Right atrium auricular region (tissue), 2 donors: ENCODE measurements around the gene ARRDC5. TPM values are rescaled to one million over a fixed set of nuclear protein-coding genes. Genes with fewer than 3 reads are reported as not detected.

ENCODE experiments used
- DNase-seq: peaks from one replicate; pipeline ENCODE4 v3.0.0-alpha.2; 2019; ENCODE audit warnings: low spot score
- H3K27ac ChIP-seq, 2 donors: fragments of 200-600 bp; sonication (generic); 1 replicate in 1 of 2; 2 replicates in 1 of 2; pipeline ENCODE4 v1.5.1; 2016 to 2019
- H3K27me3 ChIP-seq, 2 donors: fragments of 200-600 bp; sonication (generic); one replicate each; pipeline versions ENCODE4 v1.5.1 to v1.6.0; 2017 to 2019
- H3K36me3 ChIP-seq: fragments of 200-600 bp; sonication (generic); one replicate; pipeline ENCODE4 v1.5.1; 2016
- H3K4me1 ChIP-seq, 2 donors: fragments of 200-600 bp; sonication (generic); one replicate each; pipeline versions ENCODE4 v1.5.1 to v1.6.0; 2017 to 2019
- H3K4me3 ChIP-seq, 2 donors: fragments of 200-600 bp; sonication (generic); 1 replicate in 1 of 2; 2 replicates in 1 of 2; pipeline ENCODE4 v1.5.1; 2017 to 2019; ENCODE audit warnings: mild to moderate bottlenecking in 1 of 2, moderate library complexity in 1 of 2
- H3K9me3 ChIP-seq, 2 donors: fragments of 200-600 bp; sonication (generic); one replicate each; pipeline ENCODE4 v1.5.1; 2019
- total RNA-seq, 2 donors: library from RNA; depleted of rRNA; stranded (reverse); fragments of >200 nt; gene quantifications; one replicate each; pipeline ENCODE4 v1.1.0, GENCODE V29; 2016
- TF ChIP-seq, protein P1 (sequence below), 2 donors: fragments of 200-600 bp; sonication (generic); IDR thresholded peaks; one replicate each; pipeline ENCODE4 v1.5.1; 2019; ENCODE audit warnings: antibody characterized with exemption in 2 of 2

Gene ARRDC5
- total RNA-seq, 2 donors from 2014 or later, result not detected

DNA sequence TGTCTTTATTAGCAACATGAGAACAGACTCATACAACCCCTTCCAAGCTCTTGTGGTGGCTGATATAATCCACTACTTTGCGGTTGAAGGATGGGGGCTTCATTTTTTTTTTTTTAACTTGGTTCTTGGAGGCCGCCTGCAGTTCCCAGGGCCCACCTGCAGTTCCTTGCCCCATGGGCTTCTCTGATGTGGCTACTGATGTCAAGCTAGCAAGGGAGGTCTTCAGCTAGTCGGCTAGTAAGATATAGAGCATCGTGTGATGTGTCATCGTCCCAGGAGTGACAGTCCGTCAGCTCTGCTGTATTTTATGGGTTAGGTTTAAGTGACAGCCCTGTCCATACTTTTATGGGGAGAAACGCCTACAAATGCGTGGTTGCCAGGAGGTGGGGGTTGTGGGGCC lies 32.7 kb upstream of the ARRDC5 start:
- no peak for DNase-seq
- no peak overlapping the region for H3K27ac ChIP-seq
- no peaks in the 10 kb centered on the region for H3K4me1 ChIP-seq
- no peaks in the 10 kb centered on the region for H3K36me3 ChIP-seq
- TF ChIP-seq, protein P1, sequence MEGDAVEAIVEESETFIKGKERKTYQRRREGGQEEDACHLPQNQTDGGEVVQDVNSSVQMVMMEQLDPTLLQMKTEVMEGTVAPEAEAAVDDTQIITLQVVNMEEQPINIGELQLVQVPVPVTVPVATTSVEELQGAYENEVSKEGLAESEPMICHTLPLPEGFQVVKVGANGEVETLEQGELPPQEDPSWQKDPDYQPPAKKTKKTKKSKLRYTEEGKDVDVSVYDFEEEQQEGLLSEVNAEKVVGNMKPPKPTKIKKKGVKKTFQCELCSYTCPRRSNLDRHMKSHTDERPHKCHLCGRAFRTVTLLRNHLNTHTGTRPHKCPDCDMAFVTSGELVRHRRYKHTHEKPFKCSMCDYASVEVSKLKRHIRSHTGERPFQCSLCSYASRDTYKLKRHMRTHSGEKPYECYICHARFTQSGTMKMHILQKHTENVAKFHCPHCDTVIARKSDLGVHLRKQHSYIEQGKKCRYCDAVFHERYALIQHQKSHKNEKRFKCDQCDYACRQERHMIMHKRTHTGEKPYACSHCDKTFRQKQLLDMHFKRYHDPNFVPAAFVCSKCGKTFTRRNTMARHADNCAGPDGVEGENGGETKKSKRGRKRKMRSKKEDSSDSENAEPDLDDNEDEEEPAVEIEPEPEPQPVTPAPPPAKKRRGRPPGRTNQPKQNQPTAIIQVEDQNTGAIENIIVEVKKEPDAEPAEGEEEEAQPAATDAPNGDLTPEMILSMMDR (IDR thresholded peaks at IDR 0.05), result no peak
- H3K9me3 ChIP-seq, result no peaks in the 10 kb centered on the region
- H3K4me3 ChIP-seq, result no peak overlapping the region
- no peaks in the 10 kb centered on the region for H3K27me3 ChIP-seq

DNA sequence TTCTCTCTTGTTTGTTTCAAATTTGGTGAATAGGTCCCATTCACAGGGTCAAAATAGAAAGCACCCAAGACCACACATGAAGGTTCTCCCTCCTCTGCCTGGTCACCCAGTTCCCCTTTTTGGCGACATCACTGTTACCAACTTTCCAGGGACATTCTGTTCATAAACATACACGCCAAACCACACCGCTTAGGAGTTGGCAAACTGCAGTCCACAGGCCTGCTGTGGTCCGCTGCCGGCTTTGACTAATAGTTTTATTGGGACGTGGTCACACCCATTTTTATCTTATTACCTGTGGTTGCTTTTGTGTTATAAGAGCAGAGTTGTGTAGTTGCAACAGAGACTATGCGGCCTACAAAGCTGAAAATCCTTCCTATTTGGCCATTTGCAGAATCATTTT lies 30.8 kb upstream of the ARRDC5 start:
- Histone ChIP-seq H3K27ac (no peak overlapping the region), H3K27me3 (no peaks in the 10 kb centered on the region), H3K36me3 (no peaks in the 10 kb centered on the region), H3K4me3 (no peak overlapping the region), H3K9me3 (no peaks in the 10 kb centered on the region), H3K4me1 (no peaks in the 10 kb centered on the region)
- DNase-seq, result no peak
- TF ChIP-seq, protein P1 (IDR thresholded peaks at IDR 0.05), result no peak

DNA sequence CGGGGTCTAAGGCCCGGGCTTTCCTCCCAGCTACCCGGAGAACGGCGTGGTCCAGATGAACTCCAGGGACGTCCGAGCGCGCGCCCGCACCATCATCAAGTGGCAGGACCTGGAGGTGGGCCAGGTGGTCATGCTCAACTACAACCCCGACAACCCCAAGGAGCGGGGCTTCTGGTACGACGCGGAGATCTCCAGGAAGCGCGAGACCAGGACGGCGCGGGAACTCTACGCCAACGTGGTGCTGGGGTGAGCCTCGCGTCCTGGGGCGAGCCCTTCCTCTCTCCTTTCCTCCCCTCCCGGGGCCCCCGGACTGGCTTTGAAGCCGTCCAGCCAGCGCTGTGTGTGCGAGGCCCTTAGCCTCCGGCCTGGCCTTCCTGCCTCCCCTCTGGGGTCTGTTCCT lies 30.0 kb upstream of the ARRDC5 start:
- Histone ChIP-seq H3K36me3 (no peaks in the 10 kb centered on the region), H3K27ac (no peak overlapping the region), H3K4me3 (no peak overlapping the region), H3K4me1 (no peaks in the 10 kb centered on the region), H3K9me3 (no peaks in the 10 kb centered on the region), H3K27me3 (no peaks in the 10 kb centered on the region)
- DNase-seq, result no peak
- TF ChIP-seq, protein P1 (IDR thresholded peaks at IDR 0.05), result no peak

DNA sequence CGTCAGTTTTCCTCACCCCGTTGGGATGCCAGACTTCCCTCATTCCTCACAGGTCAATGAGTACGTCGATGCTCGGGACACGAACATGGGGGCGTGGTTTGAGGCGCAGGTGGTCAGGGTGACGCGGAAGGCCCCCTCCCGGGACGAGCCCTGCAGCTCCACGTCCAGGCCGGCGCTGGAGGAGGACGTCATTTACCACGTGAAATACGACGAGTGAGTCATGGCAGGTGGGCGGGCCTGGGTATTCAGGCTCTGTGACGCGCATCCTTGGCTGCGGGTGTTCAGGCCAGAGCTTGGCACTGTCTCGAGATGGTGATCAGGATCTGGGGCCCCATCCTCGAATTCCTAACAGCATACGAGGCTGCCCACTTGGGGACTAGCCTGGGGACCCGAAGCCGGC lies 28.0 kb upstream of the ARRDC5 start:
- H3K27ac ChIP-seq, result no peak overlapping the region
- no peak overlapping the region for H3K4me3 ChIP-seq
- H3K4me1 ChIP-seq, result no peaks in the 10 kb centered on the region
- no peaks in the 10 kb centered on the region for H3K9me3 ChIP-seq
- DNase-seq, result no peak
- H3K27me3 ChIP-seq, result no peaks in the 10 kb centered on the region
- no peaks in the 10 kb centered on the region for H3K36me3 ChIP-seq
- TF ChIP-seq, protein P1 (IDR thresholded peaks at IDR 0.05), result no peak

DNA sequence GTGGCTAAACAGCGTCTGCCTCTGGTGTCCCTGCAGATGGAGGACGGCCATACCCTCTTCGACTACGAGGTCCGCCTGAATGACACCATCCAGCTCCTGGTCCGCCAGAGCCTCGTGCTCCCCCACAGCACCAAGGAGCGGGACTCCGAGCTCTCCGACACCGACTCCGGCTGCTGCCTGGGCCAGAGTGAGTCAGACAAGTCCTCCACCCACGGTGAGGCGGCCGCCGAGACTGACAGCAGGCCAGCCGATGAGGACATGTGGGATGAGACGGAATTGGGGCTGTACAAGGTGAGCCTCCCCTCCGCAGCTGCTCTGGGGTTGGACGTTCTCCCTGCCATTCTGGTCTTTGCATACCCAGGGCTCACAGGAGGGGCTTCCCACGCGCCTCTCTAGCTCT lies 26.5 kb upstream of the ARRDC5 start:
- Histone ChIP-seq H3K4me1 (no peaks in the 10 kb centered on the region), H3K4me3 (no peak overlapping the region), H3K27me3 (no peaks in the 10 kb centered on the region), H3K27ac (no peak overlapping the region), H3K9me3 (no peaks in the 10 kb centered on the region), H3K36me3 (no peaks in the 10 kb centered on the region)
- TF ChIP-seq, protein P1 (IDR thresholded peaks at IDR 0.05), result no peak
- no peak for DNase-seq

DNA sequence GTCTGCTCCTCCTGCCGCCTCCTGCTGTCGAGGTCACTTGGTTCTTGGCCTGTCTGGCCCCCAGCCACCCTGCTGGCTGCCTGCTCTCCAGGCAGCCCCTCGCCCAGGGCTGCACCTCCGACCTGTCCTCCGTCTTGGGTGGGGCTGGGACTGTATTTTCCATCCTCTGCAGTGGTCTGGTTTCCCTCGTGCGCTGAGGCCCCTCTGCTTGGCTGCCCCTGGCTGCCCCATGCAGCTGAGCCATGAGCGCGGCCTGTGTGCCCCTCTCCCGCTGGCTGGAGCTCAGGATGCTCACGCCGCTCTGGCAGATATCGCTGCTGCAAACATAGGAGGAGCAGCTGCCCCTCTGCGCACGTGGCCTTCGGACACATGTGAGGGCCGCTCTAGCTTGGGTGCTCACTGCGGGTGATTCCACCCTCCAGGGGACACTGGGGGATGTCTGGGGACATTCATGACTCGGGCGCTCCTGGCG lies 20.6 kb upstream of the ARRDC5 start:
- Histone ChIP-seq H3K4me1 (no peaks in the 10 kb centered on the region), H3K4me3 (no peak overlapping the region), H3K36me3 (no peaks in the 10 kb centered on the region), H3K9me3 (no peaks in the 10 kb centered on the region), H3K27ac (no peak overlapping the region), H3K27me3 (no peaks in the 10 kb centered on the region)
- no peak for DNase-seq
- TF ChIP-seq, protein P1 (IDR thresholded peaks at IDR 0.05), result no peak
